NCI-H2196 (cell line): ENCODE measurements around the gene AGAP1.

Experiments used
- DNase-seq: peaks from one replicate; lab custom pipeline; 2025; ENCODE audit not compliant: unreplicated experiment; lab: John Stamatoyannopoulos, UW

Gene AGAP1

GRCh38 chr2:235726554-235726953 is 232.7 kb downstream of the AGAP1 start:
- no peak for DNase-seq

GRCh38 chr2:235727174-235727573 is 233.3 kb downstream of the AGAP1 start:
- DNase-seq: no peak

- no peak for DNase-seq
Observed at GRCh38 chr2:235727891-235728799, 234.3 kb downstream of the AGAP1 start.

- DNase-seq: no peak
Observed at GRCh38 chr2:235728800-235729556, 235.1 kb downstream of the AGAP1 start.

GRCh38 chr2:235729557-235729947 is 235.7 kb downstream of the AGAP1 start:
- no peak for DNase-seq

GRCh38 chr2:235730115-235730514 is 236.3 kb downstream of the AGAP1 start:
- no peak for DNase-seq

GRCh38 chr2:235733761-235734160 is 239.9 kb downstream of the AGAP1 start:
- DNase-seq: no peak

GRCh38 chr2:235734168-235734567 is 240.3 kb downstream of the AGAP1 start:
- no peak for DNase-seq

GRCh38 chr2:235734688-235735231 is 240.9 kb downstream of the AGAP1 start:
- no peak for DNase-seq

GRCh38 chr2:235737396-235737795 is 243.6 kb downstream of the AGAP1 start:
- DNase-seq: no peak

GRCh38 chr2:235737840-235738239 is 244.0 kb downstream of the AGAP1 start:
- no peak for DNase-seq

- no peak for DNase-seq
Observed at GRCh38 chr2:235739704-235740415, 246.0 kb downstream of the AGAP1 start.

- DNase-seq: peak; percentile 36
Observed at GRCh38 chr2:235740821-235741220, 247.0 kb downstream of the AGAP1 start.

- no peak for DNase-seq
Observed at GRCh38 chr2:235744161-235744560, 250.3 kb downstream of the AGAP1 start.

GRCh38 chr2:235745597-235745996 is 251.8 kb downstream of the AGAP1 start:
- no peak for DNase-seq

GRCh38 chr2:235746257-235746934 is 252.6 kb downstream of the AGAP1 start:
- peak; percentile 76 for DNase-seq

GRCh38 chr2:235747001-235747785 is 253.3 kb downstream of the AGAP1 start:
- DNase-seq: no peak

GRCh38 chr2:235747786-235748091 is 253.9 kb downstream of the AGAP1 start:
- DNase-seq: peak; percentile 19

- DNase-seq: no peak
Observed at GRCh38 chr2:235749121-235749770, 255.4 kb downstream of the AGAP1 start.

GRCh38 chr2:235749771-235750160 is 255.9 kb downstream of the AGAP1 start:
- DNase-seq: no peak
